Occipital lobe (tissue), 2 donors: Measurements from ENCODE around the gene SCPEP1. TPM values are rescaled to one million over a fixed set of nuclear protein-coding genes. Genes with fewer than 3 reads are reported as not detected.

Source experiments
- DNase-seq: peaks from one replicate; lab custom pipeline; 2025; lab: John Stamatoyannopoulos, UW
- total RNA-seq: library from RNA; depleted of rRNA; stranded (reverse); fragments of >200 nt; gene quantifications from one replicate; pipeline ENCODE4 v1.2.3, GENCODE V29; 2014

The SCPEP1 gene
- total RNA-seq, 1 donor from 2014 or later = 5.6 TPM

- DNase-seq = no peak
Measured at GRCh38 chr17:57038486-57038885, 60.6 kb downstream of the SCPEP1 start.

DNA sequence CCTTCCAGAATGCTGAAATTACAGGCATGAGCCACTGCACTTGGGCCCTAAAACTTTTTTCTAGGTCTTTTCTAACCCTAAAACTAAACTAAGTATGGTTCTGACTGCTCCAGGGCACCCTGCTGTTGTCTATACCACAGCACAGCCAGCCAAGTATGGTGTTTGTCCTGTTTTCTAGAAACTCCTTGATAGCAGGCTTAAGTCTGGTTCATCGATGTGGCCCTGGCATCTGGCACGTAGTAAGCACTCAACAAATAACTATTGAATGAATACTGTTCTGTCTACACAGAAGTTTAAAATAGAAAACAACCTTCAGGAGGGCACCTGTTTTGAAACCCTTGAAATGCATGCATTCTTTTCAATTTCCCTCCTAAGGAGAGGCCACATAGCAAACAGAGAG is 62.6 kb downstream of the SCPEP1 start:
- DNase-seq = no peak

- DNase-seq = no peak
Measured at GRCh38 chr17:57043276-57043675, 65.3 kb downstream of the SCPEP1 start.

- no peak for DNase-seq
Measured at GRCh38 chr17:57044976-57045867, 67.3 kb downstream of the SCPEP1 start.

DNA sequence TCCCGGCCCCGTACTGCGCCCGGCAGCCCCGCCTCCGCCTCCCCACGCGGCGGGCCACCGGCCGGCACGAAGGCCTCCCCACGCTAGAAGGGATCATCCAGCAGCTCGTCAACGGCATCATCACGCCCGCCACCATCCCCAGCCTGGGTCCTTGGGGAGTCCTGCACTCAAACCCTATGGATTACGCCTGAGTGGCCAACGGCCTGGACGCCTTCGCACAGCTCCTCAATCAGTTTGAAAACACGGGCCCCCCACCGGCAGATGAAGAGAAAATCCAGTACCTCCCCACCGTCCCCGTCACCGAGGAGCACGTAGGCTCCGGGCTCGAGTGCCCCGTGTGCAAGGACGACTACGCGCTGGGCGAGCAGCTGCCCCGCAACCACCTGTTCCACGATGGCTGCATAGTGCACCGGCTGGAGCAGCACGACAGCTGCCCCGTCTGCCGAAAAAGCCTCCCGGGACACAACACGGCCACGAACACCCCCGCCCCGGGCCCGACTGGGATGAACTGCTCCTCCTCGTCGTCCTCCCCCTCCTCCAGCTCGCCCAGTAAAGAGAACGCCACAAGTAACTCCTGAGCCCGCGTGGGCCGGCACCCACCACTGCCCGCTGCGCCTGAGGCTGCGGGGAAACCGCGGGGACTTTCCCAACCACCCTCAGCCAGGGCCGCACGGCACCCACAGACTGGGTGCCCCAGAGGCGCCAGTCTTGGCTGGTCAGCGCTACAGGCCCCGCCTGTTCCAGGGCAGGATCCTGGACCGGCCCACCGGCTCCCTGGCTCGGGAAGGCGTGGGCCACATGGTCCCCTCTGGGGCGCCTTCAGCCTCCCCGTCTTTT is 68.2 kb downstream of the SCPEP1 start:
- DNase-seq = no peak

GRCh38 chr17:57046749-57047148 is 68.8 kb downstream of the SCPEP1 start:
- no peak for DNase-seq

- DNase-seq = no peak
Measured at GRCh38 chr17:57048096-57048495, 70.2 kb downstream of the SCPEP1 start.

DNA sequence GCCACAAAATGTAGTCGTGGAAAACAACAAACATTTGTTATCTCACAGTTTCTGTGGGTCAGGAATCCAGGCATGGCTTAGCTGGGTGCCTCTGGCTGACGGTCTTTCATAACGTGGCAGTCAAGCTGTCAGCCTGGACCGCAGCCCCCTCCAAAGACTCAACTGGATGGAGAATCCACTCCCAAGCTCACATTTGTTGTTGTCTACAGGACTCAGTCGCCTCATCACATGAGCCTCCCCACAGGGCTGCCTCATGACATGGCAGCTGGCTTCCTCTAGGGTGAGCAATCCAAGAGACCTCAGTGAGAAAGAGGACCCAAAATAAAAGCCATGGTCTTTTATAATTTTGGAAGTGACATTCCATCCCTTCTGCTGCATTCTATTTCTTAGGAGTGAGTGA is 72.4 kb downstream of the SCPEP1 start:
- DNase-seq = no peak

- no peak for DNase-seq
Measured at GRCh38 chr17:57051886-57052361, 74.0 kb downstream of the SCPEP1 start.

Other genes with a start within 250 kb of the SCPEP1 start
- gene C17orf67, start 144.2 kb upstream of the SCPEP1 start, total RNA-seq = 1.9 TPM
- 42.0 TPM for gene DGKE, start 144.0 kb upstream of the SCPEP1 start, total RNA-seq
- gene TRIM25, start 64.1 kb upstream of the SCPEP1 start, total RNA-seq = 1.6 TPM
- gene COIL, start 17.1 kb upstream of the SCPEP1 start, total RNA-seq = 26.7 TPM
- gene AKAP1, start 107.1 kb downstream of the SCPEP1 start, total RNA-seq = 30.3 TPM